Osteocyte (in vitro differentiated cells): Measurements from ENCODE around the gene LNX2. TPM values are rescaled to one million over a fixed set of nuclear protein-coding genes. Genes with fewer than 3 reads are reported as not detected.

ENCODE experiments used
- DNase-seq: peaks from one replicate; pipeline ENCODE4 v3.0.0; 2021; ENCODE audit warnings: mixed read lengths; ENCODE audit not compliant: unreplicated experiment; ENCODE audit errors: extremely low spot score
- H3K27ac Mint-ChIP-seq: one replicate; pipeline ENCODE4 v1.8.0; 2021; ENCODE audit warnings: mild to moderate bottlenecking, mixed read lengths; ENCODE audit not compliant: unreplicated experiment
- H3K27me3 Mint-ChIP-seq: one replicate; pipeline ENCODE4 v1.8.0; 2021; ENCODE audit warnings: mixed read lengths; ENCODE audit not compliant: unreplicated experiment
- H3K36me3 Mint-ChIP-seq: one replicate; pipeline ENCODE4 v1.8.0; 2021; ENCODE audit warnings: mixed read lengths; ENCODE audit not compliant: unreplicated experiment
- H3K4me1 Mint-ChIP-seq: one replicate; pipeline ENCODE4 v1.8.0; 2021; ENCODE audit warnings: mixed read lengths; ENCODE audit not compliant: unreplicated experiment
- H3K4me3 Mint-ChIP-seq: one replicate; pipeline ENCODE4 v1.8.0; 2021; ENCODE audit warnings: mild to moderate bottlenecking, moderate library complexity, mixed read lengths; ENCODE audit not compliant: unreplicated experiment
- H3K9me3 Mint-ChIP-seq: one replicate; pipeline ENCODE4 v1.8.0; 2021; ENCODE audit warnings: mixed read lengths; ENCODE audit not compliant: unreplicated experiment
- CTCF ChIP-seq: fragments of 200-600 bp; sonication (generic); IDR thresholded peaks from 2 replicates; pipeline ENCODE4 v1.5.0; 2021; ENCODE audit warnings: antibody characterized with exemption, mild to moderate bottlenecking, moderate library complexity
- total RNA-seq: library from RNA; stranded (reverse); gene quantifications from 2 replicates; pipeline ENCODE4 v1.2.1, GENCODE V29; 2021

Gene LNX2
- total RNA-seq, 1 donor from 2014 or later = 7.2 TPM

- no peak for DNase-seq
- H3K4me3 Mint-ChIP-seq = no peak overlapping the region
- H3K36me3 Mint-ChIP-seq = peaks cover 4% of the 10 kb centered on the region
- H3K27ac Mint-ChIP-seq = peak overlapping the region; percentile 7
- no peak for TF ChIP-seq CTCF
- H3K4me1 Mint-ChIP-seq = no peaks in the 10 kb centered on the region
- H3K9me3 Mint-ChIP-seq = no peaks in the 10 kb centered on the region
- H3K27me3 Mint-ChIP-seq = no peaks in the 10 kb centered on the region
These were observed 78.9 kb downstream of the LNX2 start for GRCh38 chr13:27541386-27541785.

GRCh38 chr13:27536361-27537101 lies 83.8 kb downstream of the LNX2 start:
- no peak overlapping the region for H3K4me3 Mint-ChIP-seq
- peaks cover 4% of the 10 kb centered on the region for H3K27me3 Mint-ChIP-seq
- DNase-seq = no peak
- TF ChIP-seq CTCF = no peak
- peaks cover 6% of the 10 kb centered on the region for H3K4me1 Mint-ChIP-seq
- no peaks in the 10 kb centered on the region for H3K9me3 Mint-ChIP-seq
- H3K36me3 Mint-ChIP-seq = no peaks in the 10 kb centered on the region
- no peak overlapping the region for H3K27ac Mint-ChIP-seq

GRCh38 chr13:27535546-27535945 lies 84.8 kb downstream of the LNX2 start:
- H3K4me1 Mint-ChIP-seq = peaks cover 6% of the 10 kb centered on the region
- TF ChIP-seq CTCF = no peak
- H3K36me3 Mint-ChIP-seq = no peaks in the 10 kb centered on the region
- H3K4me3 Mint-ChIP-seq = no peak overlapping the region
- H3K9me3 Mint-ChIP-seq = no peaks in the 10 kb centered on the region
- DNase-seq = no peak
- peaks cover 4% of the 10 kb centered on the region for H3K27me3 Mint-ChIP-seq
- H3K27ac Mint-ChIP-seq = no peak overlapping the region

GRCh38 chr13:27534981-27535380 lies 85.3 kb downstream of the LNX2 start:
- Mint-ChIP-seq H3K36me3 (no peaks in the 10 kb centered on the region), H3K9me3 (no peaks in the 10 kb centered on the region), H3K4me3 (no peak overlapping the region), H3K4me1 (peaks cover 6% of the 10 kb centered on the region), H3K27ac (no peak overlapping the region), H3K27me3 (peaks cover 4% of the 10 kb centered on the region)
- DNase-seq = no peak
- no peak for TF ChIP-seq CTCF

GRCh38 chr13:27534108-27534980 lies 86.0 kb downstream of the LNX2 start:
- Mint-ChIP-seq H3K27ac (no peak overlapping the region), H3K36me3 (no peaks in the 10 kb centered on the region), H3K4me3 (no peak overlapping the region), H3K27me3 (peaks cover 4% of the 10 kb centered on the region), H3K4me1 (peaks cover 6% of the 10 kb centered on the region), H3K9me3 (no peaks in the 10 kb centered on the region)
- no peak for DNase-seq
- no peak for TF ChIP-seq CTCF
